Fibroblast of skin of left biceps (primary cell): ENCODE data around the gene CDH23.
"Not testable (repeated sequence)": the region's sequence is repeated elsewhere in the genome, so short reads cannot be mapped to it uniquely, and the experiment has no call there.

Source experiments
- DNase-seq, 2 experiments: peaks; one replicate each; pipeline ENCODE4 v3.0.0-alpha.2; 2013; ENCODE audit warnings: low read depth in 2 of 2

CDH23 gene

DNA sequence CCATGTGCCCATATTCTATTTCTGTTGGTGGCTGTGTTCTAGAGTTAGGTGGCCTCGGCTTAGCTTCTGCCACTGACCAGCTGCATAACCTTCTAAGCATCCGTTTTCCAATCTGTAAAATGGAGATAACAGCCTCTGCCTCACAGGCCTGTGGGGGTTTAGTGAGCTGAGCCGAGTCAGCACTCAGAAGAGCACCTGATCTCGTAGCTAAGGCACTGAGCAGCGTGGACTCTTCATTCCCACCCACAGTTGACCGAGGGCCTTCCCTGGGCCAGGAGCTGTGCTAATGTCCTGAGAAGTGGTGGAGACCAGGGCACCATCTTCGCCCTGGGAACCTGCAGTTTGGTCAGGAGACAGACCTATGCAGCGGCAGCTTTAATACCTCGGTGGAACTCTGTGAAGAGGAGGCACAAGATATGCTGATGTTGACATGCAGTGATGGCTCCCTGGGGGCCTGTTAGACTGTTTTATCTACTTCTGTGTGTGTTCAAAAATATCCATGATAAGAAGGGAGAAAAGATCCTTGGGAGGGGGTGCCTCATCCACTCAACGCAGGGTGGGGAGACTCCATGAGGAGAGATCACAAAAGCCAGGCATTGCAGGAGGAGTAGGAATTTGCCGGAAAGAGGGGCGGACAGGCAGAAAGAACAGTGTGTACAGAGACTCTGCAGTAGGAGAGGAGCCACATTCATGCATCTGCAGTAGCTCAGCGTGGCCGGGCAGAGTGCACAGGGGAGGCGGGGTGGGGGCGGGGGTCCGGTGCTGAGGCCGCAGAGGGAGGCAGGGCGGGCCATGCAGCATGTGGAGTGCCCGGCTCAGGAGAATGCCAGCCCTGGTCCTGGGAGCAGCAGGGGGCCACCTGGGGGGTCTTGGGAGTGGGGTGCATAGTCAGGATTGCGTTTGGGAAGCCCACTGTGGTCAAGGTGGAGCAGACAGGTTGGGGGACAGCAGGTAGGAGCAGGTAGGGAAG, 186.1 kb downstream of the CDH23 start:
- DNase-seq: no peak

DNA sequence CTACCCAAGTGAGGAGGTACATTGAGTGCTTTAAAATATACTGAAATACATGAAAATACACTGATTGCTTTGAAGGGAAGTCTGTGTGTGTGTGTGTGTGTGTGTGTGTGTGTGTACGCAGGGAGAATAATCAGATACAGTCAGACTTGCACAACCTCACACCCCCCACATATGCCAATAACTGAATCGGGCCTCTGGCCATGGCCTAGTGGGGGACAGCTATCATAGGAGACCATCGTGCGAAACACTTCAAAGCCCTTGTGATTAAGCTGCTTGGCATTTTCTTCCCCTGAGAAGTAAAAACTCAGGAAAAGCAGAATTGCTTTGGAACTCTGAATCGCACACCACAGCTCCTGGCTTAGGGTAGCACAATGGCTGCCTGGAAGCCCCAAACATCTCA, 187.7 kb downstream of the CDH23 start:
- peak; percentile 69 to 75 for DNase-seq

DNA sequence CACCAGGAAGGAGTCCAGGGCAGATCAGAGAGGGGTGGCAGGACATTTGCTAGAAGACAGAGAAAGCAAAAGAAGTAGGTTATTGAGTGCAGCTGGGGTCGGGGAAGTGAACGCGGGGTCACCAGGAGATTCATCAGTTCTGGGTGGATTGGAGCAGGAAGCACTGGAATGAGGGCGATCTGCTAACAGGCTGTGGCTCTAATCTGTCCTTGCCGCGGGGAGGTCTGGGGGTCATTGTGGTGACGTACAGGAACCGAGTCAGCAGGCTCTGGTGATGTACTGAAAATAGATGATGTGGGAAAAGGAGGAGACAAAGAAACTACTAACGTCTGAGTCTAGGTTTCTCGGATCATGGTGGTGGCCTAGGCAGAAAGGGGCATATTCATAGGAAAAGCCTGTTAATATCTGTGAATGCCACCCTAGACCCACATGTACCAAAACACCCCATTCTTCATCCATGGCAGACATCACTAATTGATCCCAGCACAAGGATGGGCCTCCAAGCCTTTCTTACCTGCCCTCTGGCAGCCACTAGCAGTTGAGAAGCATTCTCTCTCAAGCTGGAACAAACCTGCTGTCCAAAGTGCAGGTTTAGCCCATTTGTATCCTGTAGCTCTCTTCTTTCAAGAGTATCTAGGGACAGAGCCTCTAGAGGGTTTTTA, 188.3 kb downstream of the CDH23 start:
- DNase-seq: no peak

DNA sequence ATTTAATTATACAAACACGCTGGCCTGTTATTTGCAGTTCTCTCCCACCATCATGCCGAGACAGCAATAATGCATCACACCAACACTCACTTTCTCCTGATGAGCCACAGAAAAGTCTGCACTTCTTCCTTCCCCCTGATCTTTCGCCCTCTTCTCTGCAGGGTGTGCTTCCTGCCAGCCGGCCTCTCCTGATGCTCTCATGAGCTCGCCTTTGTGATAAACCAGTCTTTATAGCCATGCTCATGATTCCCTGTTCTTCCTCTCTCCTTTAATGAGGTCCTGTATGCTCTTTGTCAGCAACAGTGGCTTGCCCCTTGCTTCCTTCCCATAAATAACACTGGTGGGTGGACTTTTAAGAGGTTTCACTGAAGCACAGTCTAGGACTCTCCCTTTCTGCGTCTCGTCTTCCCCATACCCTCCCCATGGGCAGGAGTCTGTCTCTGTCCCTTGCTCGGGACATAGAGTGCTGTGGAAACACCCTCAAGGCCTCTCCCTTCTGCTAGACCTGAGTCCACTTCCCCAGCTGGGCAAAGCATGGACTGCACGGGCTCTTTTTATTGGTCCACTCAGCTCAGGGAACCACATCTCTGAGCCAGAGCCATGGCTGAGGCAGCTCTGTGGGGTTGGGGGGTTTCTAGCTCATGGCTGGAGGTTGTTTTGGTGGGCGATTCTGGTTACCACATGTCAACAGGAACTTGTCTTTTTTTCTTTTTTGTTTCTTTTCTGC, 189.0 kb downstream of the CDH23 start:
- DNase-seq: no peak

DNA sequence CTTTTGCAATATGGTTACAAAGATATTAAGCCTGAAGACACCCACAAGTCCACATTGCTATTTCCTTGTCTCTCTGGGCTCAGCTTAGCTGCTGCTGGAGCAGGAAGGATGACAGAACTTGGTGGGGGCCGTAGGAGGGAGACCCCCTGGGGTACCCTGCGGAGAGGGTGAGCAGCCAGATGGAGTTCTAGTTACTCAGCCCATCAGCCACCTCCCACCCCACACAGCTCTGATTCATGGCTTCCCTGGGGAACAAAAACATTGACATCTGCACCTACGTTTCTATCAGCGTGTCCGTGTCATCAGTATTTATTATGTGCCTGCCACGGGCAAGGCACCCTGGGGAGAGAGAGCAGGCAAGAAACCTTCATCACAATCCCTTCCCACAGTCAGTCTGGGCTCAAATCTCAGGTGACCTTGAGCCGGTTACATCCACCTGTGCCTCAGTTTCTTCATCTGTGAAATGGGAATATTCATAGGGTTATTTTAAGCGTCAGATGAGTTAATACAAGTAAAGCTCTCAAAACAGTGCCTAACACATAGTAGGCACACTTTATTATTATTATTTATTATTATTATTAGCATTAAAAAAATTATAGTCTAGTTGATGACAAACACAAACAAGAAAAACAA, 191.3 kb downstream of the CDH23 start:
- no peak for DNase-seq

DNA sequence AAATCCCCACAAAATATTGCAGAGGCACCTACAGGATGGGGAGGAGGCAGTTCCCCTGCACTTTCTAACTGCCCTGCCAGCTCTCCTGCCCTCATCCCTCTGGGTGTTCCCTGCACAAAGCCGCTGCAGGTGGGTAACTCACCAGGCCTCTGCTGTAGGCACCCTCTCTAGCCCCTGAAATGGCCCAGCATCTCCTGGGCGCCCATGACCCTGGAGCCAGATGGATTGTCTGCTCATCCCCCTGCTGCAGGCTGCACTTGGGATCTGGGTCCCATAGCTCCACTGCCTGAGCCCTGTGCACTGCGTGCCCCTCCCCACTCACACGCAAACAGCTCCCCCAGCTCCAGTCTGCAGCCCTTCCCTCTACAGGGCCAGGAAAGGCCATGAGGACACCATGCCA, 192.0 kb downstream of the CDH23 start:
- DNase-seq: no peak

DNA sequence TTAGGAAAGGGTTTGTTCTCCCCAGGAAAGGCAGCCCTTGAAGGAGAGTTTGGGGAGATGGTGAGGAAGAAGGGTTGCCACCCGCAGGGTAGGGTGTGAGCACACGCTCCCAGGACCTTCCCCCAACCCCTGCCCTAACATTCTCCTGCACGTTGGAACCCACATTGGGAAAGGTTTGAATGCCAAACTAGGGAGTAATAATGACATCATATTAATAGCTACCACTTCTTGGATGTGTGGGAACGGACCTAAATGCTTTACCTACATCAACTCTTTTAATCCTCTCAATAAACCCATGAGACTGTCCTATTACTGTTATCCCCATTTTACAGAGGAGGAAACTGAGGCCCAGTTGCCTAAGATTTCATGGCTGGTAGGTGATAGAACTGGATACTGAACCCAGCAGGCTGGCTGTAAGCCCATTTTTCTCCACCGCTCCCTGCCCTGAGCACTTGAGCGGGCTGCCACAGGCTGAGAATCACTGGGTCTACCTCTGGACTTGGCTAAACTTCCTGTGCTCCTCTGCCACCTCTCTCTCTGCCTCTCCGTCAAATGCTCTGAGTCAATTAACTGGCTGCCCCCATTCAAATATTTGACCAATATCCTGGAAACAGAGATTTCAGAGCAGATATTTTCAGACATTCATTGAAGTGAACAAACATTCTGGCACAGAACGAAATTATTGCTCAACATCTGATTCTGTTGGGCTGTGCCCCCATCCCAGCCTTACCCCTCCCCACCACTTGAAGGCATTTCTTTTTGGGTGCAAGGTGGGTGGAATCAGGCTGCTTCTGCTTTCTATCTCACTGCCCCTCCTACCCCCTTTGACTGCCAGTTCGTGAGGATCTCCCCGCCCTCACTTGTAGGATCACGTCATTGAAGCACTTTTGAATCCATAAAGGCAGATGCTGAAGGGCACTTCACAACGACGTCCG, 193.2 kb downstream of the CDH23 start:
- DNase-seq: no peak

DNA sequence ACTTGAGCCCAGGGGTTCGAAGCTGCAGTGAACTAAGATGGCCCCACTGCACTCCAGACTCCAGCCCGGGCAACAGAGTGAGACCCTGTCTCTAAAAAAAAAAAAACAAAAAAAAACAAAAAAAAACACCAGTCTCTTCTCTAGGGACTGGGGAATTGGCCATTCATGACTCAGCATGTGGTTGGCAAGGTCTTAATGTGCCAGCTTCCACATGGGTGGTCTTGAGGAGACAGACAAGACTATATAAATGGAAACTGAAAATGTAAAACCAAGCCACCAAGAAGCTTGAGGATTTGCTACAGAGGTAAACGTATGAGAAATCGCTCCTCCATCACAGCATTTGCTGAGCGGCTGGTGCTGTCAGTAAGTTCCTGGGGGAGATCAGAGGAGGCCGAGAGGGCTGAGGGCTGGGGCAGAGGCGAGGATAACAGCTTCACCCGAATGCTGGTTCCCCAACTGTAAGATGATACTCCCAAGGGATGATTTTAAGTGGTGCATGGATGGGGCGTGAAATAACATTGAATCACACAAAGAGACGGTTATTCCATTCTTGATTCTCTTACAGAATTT, 194.1 kb downstream of the CDH23 start:
- no peak for DNase-seq

DNA sequence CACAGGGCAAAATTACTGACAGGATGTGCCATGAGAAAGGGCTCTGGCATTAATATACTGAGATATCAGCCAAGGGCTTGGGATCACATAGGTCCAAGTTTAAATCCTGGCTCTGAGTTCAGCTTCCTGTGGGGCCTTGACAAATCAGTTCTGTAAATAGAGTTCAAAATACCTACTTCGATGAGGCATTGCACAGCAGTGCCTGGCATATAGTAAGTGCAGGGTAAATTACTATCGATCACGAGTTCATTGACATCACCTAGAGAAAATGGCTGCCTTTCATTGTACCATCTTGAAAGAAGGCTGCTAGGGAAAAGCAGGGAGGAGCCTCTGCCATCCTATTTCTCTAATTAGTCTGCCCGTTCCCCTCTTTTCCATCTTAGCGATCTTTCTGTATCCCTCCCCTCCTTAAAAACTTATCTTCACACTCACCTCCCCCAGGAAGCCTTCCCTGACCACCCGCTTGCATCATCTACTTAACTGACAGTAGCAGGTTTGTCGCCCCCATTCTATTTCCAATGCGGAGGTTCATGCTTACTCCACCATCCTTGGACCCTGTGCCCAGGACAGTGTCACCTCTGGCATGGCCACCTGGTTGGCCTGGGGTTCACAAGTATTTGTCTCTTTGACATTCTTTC, 198.3 kb downstream of the CDH23 start:
- DNase-seq: no peak

DNA sequence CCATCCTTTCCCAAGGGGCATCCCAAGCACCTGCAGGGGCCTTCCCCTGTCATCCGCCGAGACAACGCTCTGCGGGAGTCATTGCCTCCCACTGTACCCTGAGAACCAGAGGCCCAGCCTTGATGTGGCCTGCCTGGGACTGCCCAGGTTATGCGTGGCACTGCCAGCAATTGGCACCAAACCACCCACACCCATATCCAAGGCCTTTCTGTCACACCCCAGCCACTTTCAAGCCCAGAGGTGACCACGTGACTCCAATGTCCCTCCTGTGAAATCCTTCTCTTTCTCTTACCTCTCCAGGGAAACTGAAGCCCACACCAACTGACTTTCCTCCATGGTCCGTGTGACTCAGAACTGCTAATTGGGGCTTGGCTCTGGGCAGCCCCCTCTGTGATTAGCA, 198.9 kb downstream of the CDH23 start:
- DNase-seq: no peak

DNA sequence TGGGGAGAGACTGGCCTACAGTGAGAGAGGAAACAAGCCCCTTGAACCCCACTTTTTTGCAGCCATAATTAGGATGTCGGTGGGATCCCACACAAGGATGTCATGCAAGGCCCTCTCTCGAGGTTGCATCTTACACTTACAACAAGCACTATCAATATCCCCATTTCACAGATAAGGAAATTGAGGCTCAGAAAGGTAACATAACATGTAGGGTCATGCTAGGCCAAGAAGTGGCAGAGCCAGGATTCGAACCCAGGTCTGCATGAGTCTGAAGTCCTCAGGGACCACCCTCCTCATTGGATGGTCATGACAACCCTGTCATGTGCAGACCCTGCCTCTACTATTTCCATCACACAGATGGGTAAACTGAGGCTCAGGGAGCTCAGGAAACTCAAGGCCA, 199.4 kb downstream of the CDH23 start:
- DNase-seq: no peak

DNA sequence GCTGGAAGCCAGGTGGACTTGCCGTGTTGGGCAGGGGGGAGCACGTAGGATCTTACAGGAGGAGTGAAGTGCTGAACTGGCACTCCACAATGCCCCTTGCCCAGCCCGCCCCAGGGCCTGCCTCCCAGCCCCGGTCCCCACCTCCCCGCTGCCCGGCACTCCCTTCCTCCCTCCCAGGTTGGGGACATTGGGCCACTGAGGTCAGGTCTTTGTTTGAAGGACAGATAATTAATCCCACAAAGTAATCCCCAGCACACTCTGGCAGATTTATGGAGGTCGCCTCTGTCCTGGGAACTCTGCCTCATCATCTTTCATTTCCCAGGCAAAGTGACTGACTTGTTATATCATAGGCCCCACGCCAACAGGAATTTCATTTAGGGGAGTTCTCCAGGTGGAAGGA, 200.0 kb downstream of the CDH23 start:
- DNase-seq: no peak

DNA sequence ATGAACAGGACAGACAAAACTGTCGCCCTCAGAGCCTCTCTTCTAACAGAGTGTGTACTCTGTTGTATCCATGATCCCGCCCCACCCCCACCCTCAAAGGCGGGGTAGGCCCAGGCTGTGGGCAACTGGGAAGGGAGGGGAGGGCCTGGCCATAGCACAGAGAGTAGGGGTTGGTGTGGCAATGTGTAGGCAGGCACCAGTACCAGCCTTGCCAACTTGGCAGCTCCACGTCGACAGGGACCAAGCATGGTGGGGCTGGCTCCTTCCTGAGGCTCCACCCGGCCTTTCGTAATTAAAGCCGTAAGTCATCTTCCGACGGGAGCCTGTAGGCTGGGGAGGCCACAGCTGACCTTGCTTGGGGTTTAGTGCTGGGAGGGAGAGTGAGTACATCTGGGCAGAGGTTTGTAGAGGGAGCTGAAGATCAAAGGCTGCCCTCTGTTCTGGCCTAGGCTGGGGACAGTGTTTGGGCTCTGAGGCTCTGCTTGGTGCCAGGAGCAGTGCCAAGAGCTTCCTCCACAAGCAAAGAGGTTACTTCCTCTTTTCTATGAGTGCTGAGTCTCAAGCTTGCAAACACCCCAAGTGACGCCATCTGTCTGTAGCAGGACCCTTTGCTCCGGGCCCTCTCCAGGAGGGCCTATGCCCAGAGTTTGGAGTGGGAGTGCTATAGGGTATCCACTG, 201.2 kb downstream of the CDH23 start:
- no peak for DNase-seq

DNA sequence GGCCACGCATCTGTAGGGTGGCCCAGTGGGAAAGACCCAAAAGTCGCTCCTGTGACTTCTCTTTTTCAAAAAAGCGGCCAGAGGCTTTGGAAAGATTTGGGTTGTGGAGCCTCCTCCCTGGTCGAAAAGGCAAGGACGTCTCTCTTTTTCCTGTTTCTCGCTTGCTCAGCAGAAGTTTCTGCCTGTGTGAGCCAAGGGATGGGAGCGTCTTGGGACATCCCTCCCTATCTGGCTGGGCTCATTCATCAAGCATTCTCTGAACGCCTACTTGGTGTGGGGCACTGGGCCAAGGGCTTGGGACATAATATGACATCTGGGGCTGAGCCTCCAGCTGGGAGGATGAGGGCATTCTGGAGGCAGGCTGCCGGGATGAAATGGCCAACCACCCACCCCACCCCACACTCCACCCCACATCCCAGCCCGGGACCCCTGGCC, 201.9 kb downstream of the CDH23 start:
- DNase-seq: no peak

DNA sequence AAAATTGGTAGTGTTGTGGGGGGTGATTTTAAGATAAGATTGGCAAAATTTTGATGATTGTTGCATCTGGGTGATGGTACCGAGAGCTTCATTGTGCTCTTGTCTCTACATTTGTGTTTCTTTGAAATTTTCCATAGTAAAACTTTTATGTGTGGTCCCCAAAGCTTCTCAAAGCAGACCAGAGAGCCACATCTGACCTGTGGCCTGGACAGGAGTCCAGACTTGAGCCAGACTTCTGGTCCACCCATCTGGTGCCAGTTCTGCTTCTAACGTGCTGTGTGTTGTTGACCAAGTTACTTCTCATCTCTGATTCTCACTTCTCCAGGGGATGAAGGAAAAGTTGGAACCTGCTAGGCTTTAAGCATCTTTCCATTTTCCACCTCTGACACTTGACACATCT, 202.8 kb downstream of the CDH23 start:
- no peak for DNase-seq

DNA sequence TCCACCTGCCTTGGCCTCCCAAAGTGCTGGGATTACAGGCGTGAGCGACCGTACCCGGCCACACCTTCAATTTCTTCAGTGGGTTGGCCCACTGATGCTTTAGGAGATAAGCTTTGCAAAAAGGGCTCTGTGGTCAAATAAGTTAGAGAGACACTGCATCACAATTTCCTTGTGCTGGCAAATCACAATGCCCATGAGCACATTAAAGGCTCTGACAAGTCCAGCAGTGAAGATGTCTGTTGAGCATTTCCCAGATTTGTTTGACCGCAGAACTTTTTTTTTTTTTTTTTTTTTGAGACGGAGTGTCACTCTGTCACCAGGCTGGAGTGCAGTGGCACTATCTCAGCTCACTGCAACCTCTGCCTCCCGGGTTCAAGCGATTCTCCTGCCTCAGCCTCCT, 203.5 kb downstream of the CDH23 start:
- DNase-seq: not testable (repeated sequence)

DNA sequence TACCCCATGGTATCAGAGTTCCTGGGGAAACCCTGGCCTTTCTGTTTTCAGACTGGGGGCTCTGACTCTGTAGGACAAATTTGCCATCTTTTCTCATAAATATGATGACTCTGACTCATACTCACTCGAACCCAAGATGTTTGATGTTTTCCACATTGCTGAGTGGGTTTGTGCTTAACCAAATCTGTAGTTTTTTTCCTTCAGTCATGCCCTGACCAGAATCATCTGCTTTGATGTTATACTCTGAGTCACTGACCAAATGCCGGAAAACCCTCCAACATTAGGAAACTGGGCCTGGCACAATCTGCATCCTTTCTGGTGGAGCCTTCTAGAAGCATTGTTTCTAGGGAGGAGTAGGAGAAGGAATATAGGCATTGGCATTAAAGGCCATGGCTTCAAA, 204.1 kb downstream of the CDH23 start:
- peak; percentile 44 to 50 for DNase-seq

DNA sequence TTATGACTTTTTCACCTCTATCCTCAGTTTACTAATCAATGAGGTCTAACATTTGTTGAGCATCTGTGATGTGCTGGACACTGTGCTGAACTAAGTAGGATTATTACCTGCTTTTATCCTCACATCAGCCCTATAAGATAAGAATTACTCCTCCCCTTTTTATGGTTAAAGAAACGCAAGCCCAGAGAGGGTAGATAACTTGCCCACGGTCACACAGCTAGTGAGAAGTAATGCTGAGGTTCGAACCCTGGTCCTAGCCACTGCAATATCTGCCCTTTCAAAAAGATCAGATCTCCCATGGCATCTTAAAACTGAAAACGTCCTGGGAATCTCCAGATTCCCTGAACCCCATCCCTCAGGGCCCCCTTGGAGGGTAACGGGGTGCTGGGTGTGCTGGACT, 204.6 kb downstream of the CDH23 start:
- DNase-seq: no peak

DNA sequence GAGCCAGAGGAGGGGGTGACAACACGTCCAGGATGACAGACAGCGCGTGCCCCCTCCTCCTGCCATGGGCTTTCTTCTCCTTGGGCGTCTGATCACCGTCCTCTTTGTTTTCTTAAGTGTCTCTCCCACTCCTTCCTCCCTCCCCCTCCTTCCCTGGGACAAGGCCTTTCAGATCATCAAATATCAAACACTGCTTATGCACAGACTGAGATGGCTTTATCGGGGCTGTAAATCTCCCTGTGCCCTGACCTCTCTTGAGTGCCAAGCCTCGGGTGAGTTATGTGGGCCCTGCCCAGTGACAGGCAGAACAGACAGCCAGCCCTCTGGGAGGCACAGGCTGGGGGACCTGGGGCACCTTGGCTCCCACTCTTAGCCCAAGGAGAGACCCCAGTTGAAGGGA, 206.4 kb downstream of the CDH23 start:
- DNase-seq: no peak
